ENCODE results near the gene SPPL2A. TPM values are rescaled to one million over a fixed set of nuclear protein-coding genes. Genes with fewer than 3 reads are reported as not detected.

Gene SPPL2A
- total RNA-seq, 1 experiment from 2014 or later = 100 TPM

GRCh38 chr15:50655555-50655954 lies 110.0 kb downstream of the SPPL2A start:
- no peak for TF ChIP-seq CTCF (conservative IDR thresholded peaks at IDR 0.05; ENCODE audit: low read depth, low read length)
- TF ChIP-seq EZH2 (IDR thresholded peaks at IDR 0.05; ENCODE audit: borderline replicate concordance, low read depth, low read length, poor library complexity, severe bottlenecking) = no peak
- H3K27ac ChIP-seq (ENCODE audit: low read depth, low read length, poor library complexity, severe bottlenecking) = no peak overlapping the region
- no peaks in the 10 kb centered on the region for H3K27me3 ChIP-seq (replicated peaks; ENCODE audit: insufficient read depth, low read depth, low read length, poor library complexity)
- ChIA-PET POLR2A (ENCODE audit: low non-redundant PET) (no interaction called here), CTCF (no interaction called here)
- H3K9me3 ChIP-seq (ENCODE audit: low read depth, low read length, poor library complexity, severe bottlenecking) = no peaks in the 10 kb centered on the region
- H3K36me3 ChIP-seq (ENCODE audit: insufficient read depth, low read length, poor library complexity, severe bottlenecking) = peaks cover 44% of the 10 kb centered on the region
- H3K4me3 ChIP-seq (ENCODE audit: low read depth, low read length, poor library complexity, severe bottlenecking) = no peak overlapping the region
- intact Hi-C loops (cut with micrococcal nuclease; ENCODE audit: unreplicated experiment) = no loop called here
- no peak for DNase-seq (ENCODE audit: low spot score)
- H3K4me1 ChIP-seq (ENCODE audit: insufficient read depth, low read length, poor library complexity, severe bottlenecking) = no peaks in the 10 kb centered on the region
- BruUV-seq (replicated peaks) = no TSS peak

GRCh38 chr15:50653156-50653743 lies 112.3 kb downstream of the SPPL2A start:
- H3K4me1 ChIP-seq (ENCODE audit: insufficient read depth, low read length, poor library complexity, severe bottlenecking) = no peaks in the 10 kb centered on the region
- DNase-seq (ENCODE audit: low spot score) = no peak
- H3K27ac ChIP-seq (ENCODE audit: low read depth, low read length, poor library complexity, severe bottlenecking) = no peak overlapping the region
- H3K9me3 ChIP-seq (ENCODE audit: low read depth, low read length, poor library complexity, severe bottlenecking) = no peaks in the 10 kb centered on the region
- ChIA-PET POLR2A (ENCODE audit: low non-redundant PET) (no interaction called here), CTCF (no interaction called here)
- TF ChIP-seq CTCF (conservative IDR thresholded peaks at IDR 0.05; ENCODE audit: low read depth, low read length) (no peak), EZH2 (IDR thresholded peaks at IDR 0.05; ENCODE audit: borderline replicate concordance, low read depth, low read length, poor library complexity, severe bottlenecking) (no peak)
- H3K36me3 ChIP-seq (ENCODE audit: insufficient read depth, low read length, poor library complexity, severe bottlenecking) = peaks cover 48% of the 10 kb centered on the region
- H3K27me3 ChIP-seq (replicated peaks; ENCODE audit: insufficient read depth, low read depth, low read length, poor library complexity) = no peaks in the 10 kb centered on the region
- BruUV-seq (replicated peaks) = no TSS peak
- H3K4me3 ChIP-seq (ENCODE audit: low read depth, low read length, poor library complexity, severe bottlenecking) = no peak overlapping the region
- intact Hi-C loops (cut with micrococcal nuclease; ENCODE audit: unreplicated experiment) = no loop called here

- H3K9me3 ChIP-seq (ENCODE audit: low read depth, low read length, poor library complexity, severe bottlenecking) = no peaks in the 10 kb centered on the region
- ChIA-PET CTCF (no interaction called here), POLR2A (ENCODE audit: low non-redundant PET) (no interaction called here)
- no peak overlapping the region for H3K4me3 ChIP-seq (ENCODE audit: low read depth, low read length, poor library complexity, severe bottlenecking)
- peaks cover 49% of the 10 kb centered on the region for H3K36me3 ChIP-seq (ENCODE audit: insufficient read depth, low read length, poor library complexity, severe bottlenecking)
- intact Hi-C loops (cut with micrococcal nuclease; ENCODE audit: unreplicated experiment) = no loop called here
- no peaks in the 10 kb centered on the region for H3K4me1 ChIP-seq (ENCODE audit: insufficient read depth, low read length, poor library complexity, severe bottlenecking)
- TF ChIP-seq CTCF (conservative IDR thresholded peaks at IDR 0.05; ENCODE audit: low read depth, low read length) (no peak), EZH2 (IDR thresholded peaks at IDR 0.05; ENCODE audit: borderline replicate concordance, low read depth, low read length, poor library complexity, severe bottlenecking) (no peak)
- BruUV-seq (replicated peaks) = no TSS peak
- no peak for DNase-seq (ENCODE audit: low spot score)
- no peaks in the 10 kb centered on the region for H3K27me3 ChIP-seq (replicated peaks; ENCODE audit: insufficient read depth, low read depth, low read length, poor library complexity)
- no peak overlapping the region for H3K27ac ChIP-seq (ENCODE audit: low read depth, low read length, poor library complexity, severe bottlenecking)
These were observed 112.8 kb downstream of the SPPL2A start for GRCh38 chr15:50652671-50653070.

Other genes with a start within 250 kb of the SPPL2A start
- 0.39 TPM in 1 of 2 replicates, not detected in the other for gene USP50, start 219.0 kb downstream of the SPPL2A start, total RNA-seq (2021)
- gene TRPM7, start 78.9 kb downstream of the SPPL2A start, total RNA-seq (2021) = 41.7 and 49.6 TPM in 2 replicates
- 13.7 and 13.9 TPM in 2 replicates for gene AP4E1, start 143.0 kb upstream of the SPPL2A start, total RNA-seq (2021)

All from A673 (cell line).